Aorta (tissue), 5 donors: Measurements from ENCODE around the gene TWIST2. TPM values are rescaled to one million over a fixed set of nuclear protein-coding genes. Genes with fewer than 3 reads are reported as not detected.

Experiments
- ATAC-seq: fragments of 200-7000 bp; cut with Tn5 transposase; one replicate; pipeline ENCODE4 v1.9.1; 2022; ENCODE audit warnings: moderate library complexity; ENCODE audit not compliant: low FRiP score
- DNase-seq, 2 donors: peaks; one replicate each; pipeline ENCODE4 v3.0.0-alpha.2; 2020
- H3K27ac ChIP-seq, 2 donors: one replicate each; pipeline ENCODE4 v1.5.1; 2013; ENCODE audit warnings: low read length in 2 of 2, mild to moderate bottlenecking in 2 of 2, moderate library complexity in 2 of 2, control low read depth in 1 of 2, inconsistent platforms in 1 of 2, low read depth in 1 of 2
- H3K27me3 ChIP-seq, 2 donors: one replicate each; pipeline ENCODE4 v1.6.1; 2013; ENCODE audit warnings: control low read depth in 1 of 2, low read length in 1 of 2, mild to moderate bottlenecking in 1 of 2, moderate library complexity in 1 of 2; ENCODE audit not compliant: insufficient read depth in 2 of 2, control insufficient read depth in 1 of 2
- H3K36me3 ChIP-seq, 2 donors: one replicate each; pipeline ENCODE4 v1.6.1; 2013; ENCODE audit warnings: control low read depth in 1 of 2, low read length in 1 of 2, mild to moderate bottlenecking in 1 of 2; ENCODE audit not compliant: insufficient read depth in 2 of 2, control insufficient read depth in 1 of 2
- H3K4me1 ChIP-seq, 2 donors: one replicate each; pipeline ENCODE4 v1.6.1; 2013; ENCODE audit warnings: low read length in 2 of 2, control low read depth in 1 of 2, mild to moderate bottlenecking in 1 of 2, moderate library complexity in 1 of 2; ENCODE audit not compliant: insufficient read depth in 2 of 2, control insufficient read depth in 1 of 2
- H3K4me3 ChIP-seq, 2 donors: one replicate each; pipeline ENCODE4 v1.5.1; 2013; ENCODE audit warnings: low read length in 2 of 2, control low read depth in 1 of 2, mild to moderate bottlenecking in 1 of 2
- H3K9me3 ChIP-seq: one replicate; pipeline ENCODE4 v1.6.1; 2013; ENCODE audit warnings: mild to moderate bottlenecking, low read length; ENCODE audit not compliant: control insufficient read depth
- WGBS, 2 donors: extraction: QIAGEN DNeasy Blood & Tissue Kit; methylation state at CpG; one replicate each; pipeline ENCODE4 v1.1.7; 2013; 5-methylcytosine and 5-hydroxymethylcytosine counted together
- intact Hi-C, 2 donors: fragments of 100-400 bp; cut with DNase I; formaldehyde crosslinking; loops; one replicate each; pipeline versions ENCODE4 v1.14.2 to v1.15.0; 2022
- polyA plus RNA-seq, 2 donors: library from polyadenylated mRNA; stranded (reverse); fragments of 200-250 nt; gene quantifications; one replicate each; pipeline ENCODE4 v1.2.3, GENCODE V29; 2013
- total RNA-seq, 2 donors: library from RNA; stranded (reverse); fragmentation: NEBNext Ultra II Directional; extraction: Animal tissue kit (Norgen Biotek cat#: 25700); gene quantifications; one replicate each; pipeline ENCODE4 v1.2.1, GENCODE V29; 2021
- donor health status: healthy with polysubstance abuse.
- donor health status: Bipolar disorder and iron deficiency.
- donor health status: DM: no; HTN: no; CAD: no.
- donor health status: DM: no; HTN: no; CAD: no.
- donor health status: DM: yes; HTN: yes; CAD: no.

TWIST2 gene
- total and polyA plus RNA-seq, 4 donors, result 6.0 to 20.8 (median 14.6) TPM

GRCh38 chr2:238876232-238876630 is 28.3 kb downstream of the TWIST2 start:
- intact Hi-C loops, result no loop called here
- ATAC-seq, result no peak
- Histone ChIP-seq H3K36me3 (no peaks in the 10 kb centered on the region), H3K27me3 (no peaks in the 10 kb centered on the region), H3K9me3 (no peaks in the 10 kb centered on the region), H3K27ac (no peak overlapping the region), H3K4me1 (no peaks in the 10 kb centered on the region), H3K4me3 (no peak overlapping the region)
- no peak for DNase-seq
- 85 to 94% methylated on average over 3 of the region's 3 CpGs for WGBS, 2 donors

DNA sequence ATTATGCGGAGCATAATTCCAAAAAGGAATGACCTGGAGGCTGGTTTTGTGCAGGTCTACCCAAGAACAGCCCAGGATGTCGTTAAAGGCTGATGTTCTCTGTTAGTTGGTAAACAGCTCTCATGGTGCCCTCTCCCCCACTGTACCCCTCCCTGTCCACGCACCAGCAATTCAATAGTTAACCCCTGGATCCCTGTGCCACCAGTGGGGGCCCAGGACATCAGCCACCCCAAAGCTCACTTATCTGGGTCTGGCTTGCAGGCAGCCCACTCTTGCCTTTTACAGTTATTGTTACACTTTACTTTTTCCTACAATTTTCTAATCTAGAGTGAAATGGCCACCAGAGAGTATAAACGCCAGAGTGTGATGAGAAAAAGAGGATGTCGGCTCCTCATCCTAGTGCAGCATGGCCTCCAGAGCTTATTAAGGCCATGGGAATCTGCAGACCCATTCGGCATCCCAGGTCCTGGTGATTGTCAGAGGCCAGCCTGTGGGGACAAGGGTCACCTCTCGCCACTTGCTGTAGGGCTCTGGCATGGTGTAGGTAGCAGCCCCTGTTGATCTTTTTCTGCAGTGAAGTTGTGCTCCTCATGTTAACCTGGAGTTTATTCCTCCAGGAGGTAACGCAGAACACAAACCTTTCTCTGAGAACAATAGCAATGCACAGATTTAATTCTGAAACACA is 30.3 kb downstream of the TWIST2 start:
- intact Hi-C loops, result no loop called here
- 91 to 93% methylated on average over 8 of the region's 8 CpGs for WGBS, 2 donors
- H3K9me3 ChIP-seq, result no peaks in the 10 kb centered on the region
- H3K27me3 ChIP-seq, result no peaks in the 10 kb centered on the region
- H3K4me1 ChIP-seq, result no peaks in the 10 kb centered on the region
- no peak overlapping the region for H3K4me3 ChIP-seq
- H3K27ac ChIP-seq, result no peak overlapping the region
- H3K36me3 ChIP-seq, result no peaks in the 10 kb centered on the region
- DNase-seq (no peak), ATAC-seq (no peak)

DNA sequence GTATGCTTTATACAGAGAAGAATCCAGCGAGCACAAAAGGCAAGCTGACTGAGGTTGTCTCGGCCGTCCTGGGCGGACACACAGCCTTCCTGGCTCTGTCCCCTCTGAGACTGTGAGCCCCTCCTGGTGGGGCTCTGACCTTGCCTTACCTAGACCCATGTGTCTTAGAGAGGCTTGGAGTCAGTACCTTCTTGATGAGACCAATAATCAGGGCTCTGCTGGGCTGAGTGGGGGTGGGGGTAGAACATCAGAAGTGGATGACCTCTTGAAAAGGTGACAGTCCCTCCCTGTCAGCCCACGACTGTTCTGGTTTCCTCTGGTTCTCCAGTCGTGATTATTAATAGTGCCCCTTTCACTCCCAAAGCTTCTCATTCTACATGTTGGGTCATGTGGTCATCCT is 31.2 kb downstream of the TWIST2 start:
- Histone ChIP-seq H3K9me3 (no peaks in the 10 kb centered on the region), H3K27ac (no peak overlapping the region), H3K27me3 (no peaks in the 10 kb centered on the region), H3K36me3 (no peaks in the 10 kb centered on the region), H3K4me1 (no peaks in the 10 kb centered on the region), H3K4me3 (no peak overlapping the region)
- intact Hi-C loops, result no loop called here
- ATAC-seq (no peak), DNase-seq (no peak)
- WGBS, 2 donors, result 81 to 85% methylated on average over 6 of the region's 6 CpGs

- H3K27me3 ChIP-seq, result no peaks in the 10 kb centered on the region
- H3K27ac ChIP-seq, result no peak overlapping the region
- H3K4me3 ChIP-seq, result no peak overlapping the region
- no peaks in the 10 kb centered on the region for H3K9me3 ChIP-seq
- ATAC-seq, result no peak
- WGBS, 2 donors, result 91 to 92% methylated on average over 4 of the region's 4 CpGs
- intact Hi-C loops, result no loop called here
- H3K4me1 ChIP-seq, result no peaks in the 10 kb centered on the region
- no peaks in the 10 kb centered on the region for H3K36me3 ChIP-seq
- DNase-seq, result no peak
Measured at GRCh38 chr2:238879621-238880377, 31.9 kb downstream of the TWIST2 start.

- no peak for ATAC-seq
- H3K27ac ChIP-seq, result no peak overlapping the region
- 80 to 89% methylated on average over 7 of the region's 7 CpGs for WGBS, 2 donors
Measured at GRCh38 chr2:238881353-238882081, 33.6 kb downstream of the TWIST2 start.

DNA sequence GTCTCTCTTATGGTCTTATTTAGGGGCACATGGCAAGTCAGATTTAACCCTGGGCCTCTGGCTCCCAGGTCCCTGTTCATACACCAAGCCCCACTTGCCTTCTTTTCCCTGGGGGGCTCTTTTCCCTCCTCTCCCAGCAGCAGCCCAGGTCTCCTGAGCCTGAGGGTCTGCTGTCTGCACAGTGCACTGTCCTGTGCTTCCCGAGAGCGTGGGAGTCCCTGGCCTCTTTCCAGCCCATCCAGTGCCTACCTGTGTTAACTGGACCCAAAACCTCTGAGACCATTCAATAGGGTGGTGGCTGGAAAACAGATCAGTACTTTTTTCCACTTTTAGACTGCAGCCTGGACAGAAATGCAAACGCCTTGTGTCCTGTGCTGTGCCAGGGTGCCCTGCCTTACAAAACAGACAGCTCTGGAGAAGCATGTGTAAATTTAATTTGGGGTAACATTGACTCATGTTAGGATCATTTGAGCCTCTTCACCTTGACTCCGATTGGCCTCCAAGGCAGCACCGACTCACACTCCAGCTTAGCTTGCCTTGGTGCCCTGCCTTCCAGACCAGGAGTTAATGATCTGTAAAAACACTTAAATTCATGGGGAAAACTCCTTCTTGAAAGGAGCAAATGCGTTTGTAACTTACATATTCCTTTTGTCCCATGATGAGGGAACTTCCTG is 34.3 kb downstream of the TWIST2 start:
- no peak for ATAC-seq
- H3K36me3 ChIP-seq, result no peaks in the 10 kb centered on the region
- no peaks in the 10 kb centered on the region for H3K4me1 ChIP-seq
- no peaks in the 10 kb centered on the region for H3K9me3 ChIP-seq
- WGBS, 2 donors, result 79 to 84% methylated on average over 6 of the region's 6 CpGs
- DNase-seq, result peak in 1 of 2 donors; percentile 21
- no peaks in the 10 kb centered on the region for H3K27me3 ChIP-seq
- H3K27ac ChIP-seq, result no peak overlapping the region
- H3K4me3 ChIP-seq, result no peak overlapping the region
- intact Hi-C loops, result no loop called here

More at GRCh38 chr2:238881353-238882081, 33.6 kb downstream of the TWIST2 start:
- Histone ChIP-seq H3K27me3 (no peaks in the 10 kb centered on the region), H3K9me3 (no peaks in the 10 kb centered on the region), H3K4me1 (no peaks in the 10 kb centered on the region), H3K4me3 (no peak overlapping the region), H3K36me3 (no peaks in the 10 kb centered on the region)
- peak in 1 of 2 donors; percentile 9 for DNase-seq
- intact Hi-C loops, result no loop called here

DNA sequence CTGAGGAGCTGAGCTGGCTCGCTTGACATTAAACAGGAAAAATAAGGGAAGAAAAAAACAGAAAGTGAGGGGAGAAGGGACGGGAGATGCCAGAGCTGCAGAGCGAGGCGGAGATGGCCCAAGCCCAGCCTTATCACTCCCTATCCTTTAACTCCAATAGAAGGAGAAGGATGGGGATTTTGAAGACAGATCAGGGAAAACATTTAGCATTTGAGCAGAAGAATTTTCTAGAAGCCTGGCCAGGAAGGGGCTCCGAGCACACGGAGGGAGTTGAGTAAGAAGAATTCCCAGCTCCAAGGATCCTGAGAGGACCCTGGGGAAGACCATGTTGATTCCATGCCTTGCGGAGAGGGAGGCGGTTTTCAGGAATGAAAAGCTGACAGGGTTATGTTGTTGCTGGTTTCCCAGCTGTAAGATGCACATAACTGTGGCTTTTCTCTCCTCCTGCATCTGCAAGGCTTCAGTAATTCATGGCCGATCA is 35.6 kb downstream of the TWIST2 start:
- Histone ChIP-seq H3K4me3 (no peak overlapping the region), H3K4me1 (no peaks in the 10 kb centered on the region), H3K27me3 (no peaks in the 10 kb centered on the region), H3K36me3 (no peaks in the 10 kb centered on the region), H3K9me3 (no peaks in the 10 kb centered on the region), H3K27ac (no peak overlapping the region)
- intact Hi-C loops, result no loop called here
- ATAC-seq, result no peak
- WGBS, 2 donors, result 72 to 87% methylated on average over 9 of the region's 9 CpGs
- DNase-seq, result no peak

GRCh38 chr2:238884122-238884811 is 36.4 kb downstream of the TWIST2 start:
- ATAC-seq (peak; percentile 23), DNase-seq (no peak)
- H3K36me3 ChIP-seq, result no peaks in the 10 kb centered on the region
- H3K27ac ChIP-seq, result no peak overlapping the region
- no peaks in the 10 kb centered on the region for H3K9me3 ChIP-seq
- intact Hi-C loops, result no loop called here
- H3K4me1 ChIP-seq, result no peaks in the 10 kb centered on the region
- H3K4me3 ChIP-seq, result no peak overlapping the region
- 88 to 91% methylated on average over 19 of the region's 19 CpGs for WGBS, 2 donors
- no peaks in the 10 kb centered on the region for H3K27me3 ChIP-seq
